GM18907 (cell line): ENCODE data around the gene CRNKL1.
"Not testable (repeated sequence)": the region's sequence is repeated elsewhere in the genome, so short reads cannot be mapped to it uniquely, and the experiment has no call there.

Source experiments
- ATAC-seq: cut with Tn5 transposase; IDR thresholded peaks from one replicate; pipeline ENCODE4 v1.9.1; 2021; ENCODE audit warnings: mild to moderate bottlenecking, moderate library complexity; ENCODE audit not compliant: unreplicated experiment

The CRNKL1 gene

GRCh38 chr20:20010639-20011500, 41.4 kb downstream of the CRNKL1 start:
- ATAC-seq, result no peak

GRCh38 chr20:20009784-20010253, 42.4 kb downstream of the CRNKL1 start:
- no peak for ATAC-seq

GRCh38 chr20:20005342-20005741, 46.9 kb downstream of the CRNKL1 start:
- ATAC-seq, result no peak

- not testable (repeated sequence) for ATAC-seq
Measured at GRCh38 chr20:20003955-20004322, 48.3 kb downstream of the CRNKL1 start.

GRCh38 chr20:20003031-20003954, 49.0 kb downstream of the CRNKL1 start:
- ATAC-seq, result peak; percentile 65

GRCh38 chr20:20002101-20002998, 49.9 kb downstream of the CRNKL1 start:
- no peak for ATAC-seq

GRCh38 chr20:20000211-20000968, 51.9 kb downstream of the CRNKL1 start:
- ATAC-seq, result no peak

- no peak for ATAC-seq
Measured at GRCh38 chr20:19998990-19999705, 53.1 kb downstream of the CRNKL1 start.

GRCh38 chr20:19996917-19997316, 55.3 kb downstream of the CRNKL1 start:
- no peak for ATAC-seq

GRCh38 chr20:19996222-19996621, 56.0 kb downstream of the CRNKL1 start:
- ATAC-seq, result no peak

- ATAC-seq, result no peak
Measured at GRCh38 chr20:19995220-19995863, 56.9 kb downstream of the CRNKL1 start.

GRCh38 chr20:19993958-19994669, 58.2 kb downstream of the CRNKL1 start:
- ATAC-seq, result no peak

- no peak for ATAC-seq
Measured at GRCh38 chr20:19992996-19993908, 59.0 kb downstream of the CRNKL1 start.

- no peak for ATAC-seq
Measured at GRCh38 chr20:19991854-19992253, 60.4 kb downstream of the CRNKL1 start.

GRCh38 chr20:19991308-19991707, 61.0 kb downstream of the CRNKL1 start:
- ATAC-seq, result no peak

GRCh38 chr20:19990850-19991249, 61.4 kb downstream of the CRNKL1 start:
- ATAC-seq, result no peak

- no peak for ATAC-seq
Measured at GRCh38 chr20:19987046-19987445, 65.2 kb downstream of the CRNKL1 start.
